ENCODE measurements around the gene KIAA0232. TPM values are rescaled to one million over a fixed set of nuclear protein-coding genes. Genes with fewer than 3 reads are reported as not detected.

The KIAA0232 gene
- total and polyA plus RNA-seq, 11 donors: 20.0 to 78.4 (median 67.7) TPM

GRCh38 chr4:6880691-6881090, 98.2 kb downstream of the KIAA0232 start:
- DNase-seq (no peak), ATAC-seq (no peak)
- Histone ChIP-seq H3K9me3 (no peaks in the 10 kb centered on the region), H3K4me1 (peaks cover 0 to 13% (median 3%) of the 10 kb centered on the region in 12 donors), H3K27me3 (no peaks in the 10 kb centered on the region), H3K36me3 (peaks cover 0 to 88% (median 76%) of the 10 kb centered on the region in 9 donors), H3K4me3 (no peak overlapping the region), H3K27ac (no peak overlapping the region)
- intact Hi-C loops (cut with DNase I): no loop called here
- 91 to 94% (median 93%) methylated on average over 7 of the region's 7 CpGs for WGBS, 4 donors
- no peak for TF ChIP-seq CTCF (IDR thresholded peaks at IDR 0.05)
- TF ChIP-seq POLR2A (IDR thresholded peaks at IDR 0.05): no peak

GRCh38 chr4:6881908-6882307, 99.4 kb downstream of the KIAA0232 start:
- Histone ChIP-seq H3K27me3 (no peaks in the 10 kb centered on the region), H3K9me3 (no peaks in the 10 kb centered on the region), H3K4me1 (peaks cover 0 to 19% (median 14%) of the 10 kb centered on the region in 12 donors), H3K4me3 (no peak overlapping the region), H3K27ac (no peak overlapping the region), H3K36me3 (peaks cover 0 to 76% (median 64%) of the 10 kb centered on the region in 9 donors)
- intact Hi-C loops (cut with DNase I): no loop called here
- DNase-seq (no peak), ATAC-seq (no peak)
- WGBS, 4 donors: 88 to 91% (median 90%) methylated on average over 16 of the region's 16 CpGs
- no peak for TF ChIP-seq POLR2A (IDR thresholded peaks at IDR 0.05)
- no peak for TF ChIP-seq CTCF (IDR thresholded peaks at IDR 0.05)

- no peaks in the 10 kb centered on the region for H3K27me3 ChIP-seq
- TF ChIP-seq CTCF (IDR thresholded peaks at IDR 0.05) (no peak), POLR2A (IDR thresholded peaks at IDR 0.05) (no peak)
- no peak overlapping the region for H3K4me3 ChIP-seq
- H3K9me3 ChIP-seq: no peaks in the 10 kb centered on the region
- peaks cover 0 to 51% (median 39%) of the 10 kb centered on the region in 9 donors for H3K36me3 ChIP-seq
- H3K4me1 ChIP-seq: peaks cover 0 to 35% (median 16%) of the 10 kb centered on the region in 12 donors
- ATAC-seq (no peak), DNase-seq (no peak)
- WGBS, 4 donors: 56 to 75% (median 64%) methylated on average over 3 of the region's 3 CpGs
- H3K27ac ChIP-seq: no peak overlapping the region
- intact Hi-C loops (cut with DNase I): no loop called here
Measured at GRCh38 chr4:6884341-6884870, 101.9 kb downstream of the KIAA0232 start.

- peak; percentile 81 to 85 (median 83) for ATAC-seq
- 24 to 30% (median 25%) methylated on average over 10 to 15 of the region's 15 CpGs for WGBS, 4 donors
- DNase-seq: peak in 4 of 5 donors; percentile 50 to 80 (median 70)
- peak overlapping the region in 11 of 12 donors; percentile 55 to 95 (median 80) for H3K27ac ChIP-seq
- intact Hi-C loops (cut with DNase I): no loop called here
- H3K4me1 ChIP-seq: peaks cover 0 to 41% (median 18%) of the 10 kb centered on the region in 12 donors
- TF ChIP-seq POLR2A (IDR thresholded peaks at IDR 0.05) (no peak), CTCF (IDR thresholded peaks at IDR 0.05) (peak in 8 of 12 donors; percentile 12 to 50 (median 34))
- peaks cover 0 to 39% (median 27%) of the 10 kb centered on the region in 9 donors for H3K36me3 ChIP-seq
- no peaks in the 10 kb centered on the region for H3K27me3 ChIP-seq
- peaks cover 0 to 11% (median 0%) of the 10 kb centered on the region in 12 donors for H3K9me3 ChIP-seq
- H3K4me3 ChIP-seq: peak overlapping the region in 3 of 12 donors; percentile 2 to 26 (median 8)
Measured at GRCh38 chr4:6885953-6886557, 103.5 kb downstream of the KIAA0232 start.
